Effector CD8-positive, alpha-beta T cell (primary cell): ENCODE data around the gene GPR55.

Source experiments
- DNase-seq: peaks from one replicate; lab custom pipeline; 2025; lab: John Stamatoyannopoulos, UW

GPR55 gene

GRCh38 chr2:230900336-230900995 is 24.6 kb downstream of the GPR55 start:
- DNase-seq, result no peak

GRCh38 chr2:230899786-230900185 is 25.3 kb downstream of the GPR55 start:
- DNase-seq, result no peak

GRCh38 chr2:230899287-230899686 is 25.8 kb downstream of the GPR55 start:
- DNase-seq, result no peak

- no peak for DNase-seq
Observed at GRCh38 chr2:230898713-230899091, 26.3 kb downstream of the GPR55 start.

- no peak for DNase-seq
Observed at GRCh38 chr2:230898016-230898712, 26.9 kb downstream of the GPR55 start.

- DNase-seq, result no peak
Observed at GRCh38 chr2:230896346-230897115, 28.5 kb downstream of the GPR55 start.

- DNase-seq, result no peak
Observed at GRCh38 chr2:230895536-230896345, 29.3 kb downstream of the GPR55 start.

GRCh38 chr2:230893841-230894781 is 30.9 kb downstream of the GPR55 start:
- DNase-seq, result no peak

- no peak for DNase-seq
Observed at GRCh38 chr2:230893338-230893737, 31.7 kb downstream of the GPR55 start.

- no peak for DNase-seq
Observed at GRCh38 chr2:230891509-230891908, 33.5 kb downstream of the GPR55 start.

- DNase-seq, result no peak
Observed at GRCh38 chr2:230891064-230891463, 34.0 kb downstream of the GPR55 start.

- no peak for DNase-seq
Observed at GRCh38 chr2:230890646-230891045, 34.4 kb downstream of the GPR55 start.

GRCh38 chr2:230889911-230890601 is 35.0 kb downstream of the GPR55 start:
- DNase-seq, result no peak

GRCh38 chr2:230888824-230889400 is 36.1 kb downstream of the GPR55 start:
- no peak for DNase-seq

- no peak for DNase-seq
Observed at GRCh38 chr2:230887342-230887741, 37.7 kb downstream of the GPR55 start.

- no peak for DNase-seq
Observed at GRCh38 chr2:230886671-230887071, 38.4 kb downstream of the GPR55 start.

- DNase-seq, result no peak
Observed at GRCh38 chr2:230886206-230886605, 38.8 kb downstream of the GPR55 start.

- no peak for DNase-seq
Observed at GRCh38 chr2:230885463-230886130, 39.4 kb downstream of the GPR55 start.

- no peak for DNase-seq
Observed at GRCh38 chr2:230881840-230882239, 43.2 kb downstream of the GPR55 start.
